Breast epithelium (tissue), 3 donors: ENCODE measurements around the gene CTXND1.

Experiments used
- CTCF ChIP-seq, 3 donors: fragments of 450-650 bp; IDR thresholded peaks; one replicate each; pipeline ENCODE4 v1.5.1; 2016 to 2017; ENCODE audit warnings: antibody characterized with exemption in 3 of 3, mild to moderate bottlenecking in 3 of 3, moderate library complexity in 3 of 3
- POLR2A ChIP-seq: fragments of 450-650 bp; IDR thresholded peaks from one replicate; pipeline ENCODE4 v1.6.1; 2016; ENCODE audit warnings: antibody characterized with exemption, mild to moderate bottlenecking, moderate library complexity

GRCh38 chr15:80171787-80172186 lies 80.2 kb downstream of the CTXND1 start:
- TF ChIP-seq CTCF (IDR thresholded peaks at IDR 0.05) = no peak
- TF ChIP-seq POLR2A = no peak
